22Rv1 (cell line): ENCODE data around the gene URB2.

ENCODE experiments used
- ZFX ChIP-seq: fragments of 450-650 bp; IDR thresholded peaks from 2 replicates; pipeline ENCODE4 v1.6.1; 2017; ENCODE audit warnings: antibody characterized with exemption, borderline replicate concordance
- TF ChIP-seq, protein P1 (sequence below): fragments of 450-650 bp; IDR thresholded peaks from 2 replicates; pipeline ENCODE4 v1.5.1; 2017; ENCODE audit warnings: mild to moderate bottlenecking

DNA sequence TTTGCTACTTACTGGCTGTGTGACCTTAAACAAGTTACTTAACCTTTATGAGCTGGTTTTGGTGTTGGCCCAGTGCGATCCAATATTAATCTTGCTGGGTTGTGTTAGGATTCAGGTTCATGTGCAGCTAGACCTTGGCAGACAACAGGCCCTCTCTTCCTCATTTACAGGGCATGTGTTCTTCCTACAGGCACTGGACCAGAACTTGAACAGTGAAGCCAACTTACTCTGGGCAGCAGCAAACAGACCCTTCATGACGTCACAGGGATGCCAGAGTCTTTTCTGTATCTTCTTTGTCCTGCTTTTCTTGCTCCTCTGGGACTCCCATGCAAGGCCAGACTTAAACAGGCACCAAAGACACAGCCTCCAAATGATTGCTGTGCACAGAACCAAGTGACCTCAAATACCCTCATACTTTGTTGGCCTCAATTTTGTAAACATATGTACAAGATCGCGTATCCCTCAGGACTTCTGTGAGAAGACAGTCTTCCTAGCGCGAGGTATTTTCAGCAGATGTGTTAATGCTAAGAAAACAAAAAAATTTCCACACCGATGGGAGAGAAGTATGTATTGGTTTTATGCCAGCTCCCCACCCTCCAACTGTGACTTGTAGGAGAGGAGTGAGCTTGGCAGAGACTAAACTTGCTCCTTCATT is 73.7 kb downstream of the URB2 start:
- TF ChIP-seq, protein P1, sequence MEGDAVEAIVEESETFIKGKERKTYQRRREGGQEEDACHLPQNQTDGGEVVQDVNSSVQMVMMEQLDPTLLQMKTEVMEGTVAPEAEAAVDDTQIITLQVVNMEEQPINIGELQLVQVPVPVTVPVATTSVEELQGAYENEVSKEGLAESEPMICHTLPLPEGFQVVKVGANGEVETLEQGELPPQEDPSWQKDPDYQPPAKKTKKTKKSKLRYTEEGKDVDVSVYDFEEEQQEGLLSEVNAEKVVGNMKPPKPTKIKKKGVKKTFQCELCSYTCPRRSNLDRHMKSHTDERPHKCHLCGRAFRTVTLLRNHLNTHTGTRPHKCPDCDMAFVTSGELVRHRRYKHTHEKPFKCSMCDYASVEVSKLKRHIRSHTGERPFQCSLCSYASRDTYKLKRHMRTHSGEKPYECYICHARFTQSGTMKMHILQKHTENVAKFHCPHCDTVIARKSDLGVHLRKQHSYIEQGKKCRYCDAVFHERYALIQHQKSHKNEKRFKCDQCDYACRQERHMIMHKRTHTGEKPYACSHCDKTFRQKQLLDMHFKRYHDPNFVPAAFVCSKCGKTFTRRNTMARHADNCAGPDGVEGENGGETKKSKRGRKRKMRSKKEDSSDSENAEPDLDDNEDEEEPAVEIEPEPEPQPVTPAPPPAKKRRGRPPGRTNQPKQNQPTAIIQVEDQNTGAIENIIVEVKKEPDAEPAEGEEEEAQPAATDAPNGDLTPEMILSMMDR: no peak
- no peak for TF ChIP-seq ZFX
